GM18870 (cell line): ENCODE data around the gene NDUFA5.
A peak's percentile ranks its signal among the peaks of the same experiment; 100 is the strongest.
"Not testable (repeated sequence)": the region's sequence is repeated elsewhere in the genome, so short reads cannot be mapped to it uniquely, and the experiment has no call there.

Experiments
- ATAC-seq: cut with Tn5 transposase; IDR thresholded peaks from one replicate; pipeline ENCODE4 v1.9.1; 2021; ENCODE audit warnings: moderate library complexity; ENCODE audit not compliant: unreplicated experiment

NDUFA5 gene

GRCh38 chr7:123526533-123526932 is 31.1 kb downstream of the NDUFA5 start:
- not testable (repeated sequence) for ATAC-seq

- ATAC-seq: no peak
These were observed 35.6 kb downstream of the NDUFA5 start for GRCh38 chr7:123522066-123522465.

- ATAC-seq: no peak
These were observed 52.4 kb downstream of the NDUFA5 start for GRCh38 chr7:123505221-123505620.

- ATAC-seq: no peak
These were observed 55.4 kb downstream of the NDUFA5 start for GRCh38 chr7:123502201-123502600.

GRCh38 chr7:123500878-123501489 is 56.6 kb downstream of the NDUFA5 start:
- no peak for ATAC-seq

- no peak for ATAC-seq
These were observed 58.2 kb downstream of the NDUFA5 start for GRCh38 chr7:123499211-123499970.

GRCh38 chr7:123498601-123499000 is 59.0 kb downstream of the NDUFA5 start:
- no peak for ATAC-seq

- ATAC-seq: no peak
These were observed 59.6 kb downstream of the NDUFA5 start for GRCh38 chr7:123498031-123498430.

GRCh38 chr7:123494193-123494796 is 63.3 kb downstream of the NDUFA5 start:
- ATAC-seq: peak; percentile 79

- peak; percentile 58 for ATAC-seq
These were observed 65.1 kb downstream of the NDUFA5 start for GRCh38 chr7:123492485-123492884.
